GM12878 (cell line): ENCODE measurements around the gene MYMK.

Experiments
- ATF7 ChIP-seq: fragments of 450-650 bp; IDR thresholded peaks from 2 replicates; pipeline ENCODE4 v1.6.1; 2016; ENCODE audit warnings: low read depth, mild to moderate bottlenecking
- ZNF384 ChIP-seq: IDR thresholded peaks from 2 replicates; pipeline ENCODE4 v1.6.1; 2012; ENCODE audit warnings: low read depth, mild to moderate bottlenecking, low read length, improper control_type of control experiment, borderline replicate concordance

DNA sequence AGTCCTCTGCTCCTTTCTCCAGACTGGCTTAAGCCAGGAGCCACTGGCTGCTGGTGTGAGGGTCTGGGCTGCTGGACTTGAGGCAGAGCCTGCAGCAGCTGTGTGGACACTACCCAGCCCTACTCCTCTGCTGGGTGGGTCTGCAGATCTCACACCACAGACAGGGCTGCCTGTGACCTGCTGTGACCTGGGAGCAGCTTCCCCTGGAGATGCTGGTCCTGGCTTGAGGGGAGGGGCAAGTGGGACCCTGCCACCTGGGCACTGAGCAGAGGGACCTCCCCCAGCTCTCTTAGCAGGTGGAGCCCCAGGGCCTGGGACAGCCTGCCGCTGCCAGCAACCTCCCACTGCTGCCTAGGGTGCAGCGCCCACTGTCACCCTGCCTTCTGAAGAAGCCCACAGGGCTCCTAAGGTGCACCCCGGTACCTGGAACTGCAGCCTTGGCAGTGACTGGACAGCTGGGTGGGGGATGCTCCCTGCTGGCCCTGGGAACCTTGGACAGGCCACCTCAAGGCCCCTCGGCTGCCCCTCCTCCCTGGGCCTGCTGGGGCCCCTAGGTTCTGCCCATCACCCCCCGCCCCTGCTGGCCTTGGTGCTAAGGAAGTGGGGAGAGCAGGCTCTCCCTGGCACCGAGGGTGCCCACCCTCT is 55.9 kb downstream of the MYMK start:
- TF ChIP-seq ATF7 (no peak), ZNF384 (no peak)
